ENCODE results near the gene BMERB1. TPM values are rescaled to one million over a fixed set of nuclear protein-coding genes. Genes with fewer than 3 reads are reported as not detected.

Gene BMERB1
- total and polyA plus RNA-seq, 7 donors: 26.6 to 133 (median 41.3) TPM

DNA sequence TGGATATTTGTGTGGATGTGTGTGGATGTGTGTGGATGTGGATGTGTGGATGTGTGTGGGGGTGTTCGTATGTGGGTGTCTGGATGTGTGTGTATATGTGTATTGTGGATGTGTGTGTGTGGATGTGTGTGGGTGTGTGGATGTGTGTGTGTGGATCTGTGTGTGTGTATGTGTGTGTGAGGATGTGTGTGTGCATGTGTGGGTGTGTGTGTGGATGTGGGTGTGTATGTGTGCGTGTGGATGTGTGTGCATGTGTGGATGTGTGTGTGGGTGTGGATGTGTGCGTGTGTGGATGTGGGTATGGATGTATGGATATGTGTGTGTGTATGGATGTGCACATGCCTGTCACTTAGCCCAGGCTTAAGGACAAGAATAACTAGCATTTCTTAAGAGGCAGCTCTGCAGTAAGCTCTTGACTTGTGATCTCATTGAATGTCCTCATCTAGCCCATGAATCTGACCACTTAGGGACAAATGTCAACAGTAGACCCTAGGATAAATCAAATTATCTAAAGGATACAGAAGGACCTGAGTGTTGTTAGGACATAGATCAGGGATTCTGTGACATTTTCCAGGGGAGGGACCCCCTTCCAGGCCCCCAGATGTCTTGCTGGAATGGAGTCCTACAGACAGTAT is 83.5 kb downstream of the BMERB1 start:
- TF ChIP-seq, protein P1, sequence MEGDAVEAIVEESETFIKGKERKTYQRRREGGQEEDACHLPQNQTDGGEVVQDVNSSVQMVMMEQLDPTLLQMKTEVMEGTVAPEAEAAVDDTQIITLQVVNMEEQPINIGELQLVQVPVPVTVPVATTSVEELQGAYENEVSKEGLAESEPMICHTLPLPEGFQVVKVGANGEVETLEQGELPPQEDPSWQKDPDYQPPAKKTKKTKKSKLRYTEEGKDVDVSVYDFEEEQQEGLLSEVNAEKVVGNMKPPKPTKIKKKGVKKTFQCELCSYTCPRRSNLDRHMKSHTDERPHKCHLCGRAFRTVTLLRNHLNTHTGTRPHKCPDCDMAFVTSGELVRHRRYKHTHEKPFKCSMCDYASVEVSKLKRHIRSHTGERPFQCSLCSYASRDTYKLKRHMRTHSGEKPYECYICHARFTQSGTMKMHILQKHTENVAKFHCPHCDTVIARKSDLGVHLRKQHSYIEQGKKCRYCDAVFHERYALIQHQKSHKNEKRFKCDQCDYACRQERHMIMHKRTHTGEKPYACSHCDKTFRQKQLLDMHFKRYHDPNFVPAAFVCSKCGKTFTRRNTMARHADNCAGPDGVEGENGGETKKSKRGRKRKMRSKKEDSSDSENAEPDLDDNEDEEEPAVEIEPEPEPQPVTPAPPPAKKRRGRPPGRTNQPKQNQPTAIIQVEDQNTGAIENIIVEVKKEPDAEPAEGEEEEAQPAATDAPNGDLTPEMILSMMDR (IDR thresholded peaks at IDR 0.05): no peak
- Histone ChIP-seq H3K4me3 (no peak overlapping the region), H3K36me3 (ENCODE audit: insufficient read depth in 1 of 2, low read depth in 1 of 2) (peaks cover 0 to 3% of the 10 kb centered on the region in 2 donors), H3K27me3 (ENCODE audit: insufficient read depth in 3 of 3, low read length in 2 of 3) (no peaks in the 10 kb centered on the region), H3K9me3 (no peaks in the 10 kb centered on the region), H3K27ac (peak overlapping the region; percentile 82), H3K4me1 (peaks cover 24% of the 10 kb centered on the region)
- intact Hi-C loops (cut with DNase I): no loop called here
- no peak for DNase-seq
- peak in 3 of 4 donors; percentile 42 to 49 (median 46) for ATAC-seq
- WGBS, 3 donors: 88 to 94% (median 91%) methylated on average over 3 of the region's 3 CpGs

DNA sequence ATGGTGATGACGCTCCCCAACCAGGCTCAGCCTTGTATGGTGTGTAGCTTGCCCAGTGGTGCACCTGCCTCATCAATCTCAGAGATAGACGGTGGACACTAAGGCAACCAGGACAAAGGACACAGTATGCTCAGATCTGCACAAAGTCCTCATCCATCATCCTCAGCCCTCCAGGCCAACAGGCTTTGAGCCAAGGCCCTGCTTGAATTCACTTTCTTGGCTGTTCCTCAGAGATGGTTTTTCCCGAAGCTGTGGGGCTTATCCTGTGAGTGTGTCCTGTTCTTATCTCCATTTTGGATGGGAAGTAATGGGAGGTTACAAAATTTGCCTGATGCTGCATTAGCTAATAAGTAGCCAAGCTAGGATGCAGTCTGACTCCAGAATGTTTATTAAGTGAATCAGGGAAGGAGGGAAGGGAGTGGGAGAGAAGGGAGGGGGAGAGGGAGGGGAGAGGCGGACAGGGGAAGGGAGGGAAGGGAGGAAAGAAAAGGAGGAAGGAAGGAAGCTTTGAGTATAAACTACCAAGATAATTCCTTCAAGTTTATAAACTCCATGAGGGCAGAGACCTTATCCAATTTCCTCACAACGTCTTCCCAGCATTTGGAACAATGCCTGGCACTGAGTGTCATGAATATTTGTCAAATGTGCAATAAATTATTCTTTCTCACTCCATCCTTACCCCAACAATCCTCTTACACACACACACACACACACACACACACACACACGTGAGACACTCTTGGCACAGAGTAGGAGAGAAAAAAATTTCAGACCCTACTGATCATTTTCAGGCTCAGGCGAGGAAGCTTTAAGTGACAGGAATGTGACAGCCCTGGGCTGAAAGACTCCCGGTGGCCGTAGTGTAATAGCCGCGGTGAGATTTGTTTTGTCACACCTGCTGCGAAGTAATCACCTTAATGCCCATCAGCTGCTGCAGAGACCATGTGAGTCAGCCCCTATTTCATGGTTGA is 84.3 kb downstream of the BMERB1 start:
- 14 to 24% (median 19%) methylated on average over 12 of the region's 12 CpGs for WGBS, 3 donors
- H3K9me3 ChIP-seq: no peaks in the 10 kb centered on the region
- peak overlapping the region; percentile 9 for H3K4me3 ChIP-seq
- H3K27ac ChIP-seq: peak overlapping the region; percentile 82
- TF ChIP-seq, protein P1 (IDR thresholded peaks at IDR 0.05): no peak
- DNase-seq (peak; percentile 80 to 81), ATAC-seq (peak; percentile 83 to 90 (median 84))
- intact Hi-C loops (cut with DNase I): no loop called here
- peaks cover 0 to 3% of the 10 kb centered on the region in 2 donors for H3K36me3 ChIP-seq (ENCODE audit: insufficient read depth in 1 of 2, low read depth in 1 of 2)
- H3K27me3 ChIP-seq (ENCODE audit: insufficient read depth in 3 of 3, low read length in 2 of 3): no peaks in the 10 kb centered on the region
- peaks cover 29% of the 10 kb centered on the region for H3K4me1 ChIP-seq

DNA sequence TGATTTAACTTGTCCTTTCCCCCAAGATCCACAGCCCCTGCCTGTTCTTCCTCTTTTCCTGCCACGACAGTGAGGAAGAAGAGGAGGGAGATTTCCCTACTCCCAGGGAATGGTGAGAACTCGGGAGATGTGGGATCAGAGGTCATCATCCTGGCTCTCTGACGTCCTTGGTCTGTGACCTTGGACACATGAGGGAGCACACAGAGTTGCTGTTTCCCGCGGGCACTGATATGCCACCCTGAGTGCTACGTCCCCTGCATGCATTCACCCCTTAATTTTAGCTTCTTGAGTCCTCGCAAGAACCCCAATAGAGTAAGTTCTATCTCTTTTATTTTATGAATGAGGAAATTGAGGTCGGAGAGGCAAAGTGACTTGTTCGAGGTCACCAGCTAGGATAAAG is 85.4 kb downstream of the BMERB1 start:
- H3K4me3 ChIP-seq: no peak overlapping the region
- H3K4me1 ChIP-seq: peaks cover 38% of the 10 kb centered on the region
- WGBS, 3 donors: 84 to 87% (median 86%) methylated on average over 8 to 9 of the region's 9 CpGs
- ATAC-seq (no peak), DNase-seq (no peak)
- TF ChIP-seq, protein P1 (IDR thresholded peaks at IDR 0.05): no peak
- H3K9me3 ChIP-seq: no peaks in the 10 kb centered on the region
- intact Hi-C loops (cut with DNase I): loop anchor here (2.0 to 5.0 kb wide), 2 partner anchors 88 to 121 kb away; no protein-coding TSS in a partner anchor
- H3K36me3 ChIP-seq (ENCODE audit: insufficient read depth in 1 of 2, low read depth in 1 of 2): peaks cover 0 to 3% of the 10 kb centered on the region in 2 donors
- no peaks in the 10 kb centered on the region for H3K27me3 ChIP-seq (ENCODE audit: insufficient read depth in 3 of 3, low read length in 2 of 3)
- H3K27ac ChIP-seq: peak overlapping the region; percentile 82

DNA sequence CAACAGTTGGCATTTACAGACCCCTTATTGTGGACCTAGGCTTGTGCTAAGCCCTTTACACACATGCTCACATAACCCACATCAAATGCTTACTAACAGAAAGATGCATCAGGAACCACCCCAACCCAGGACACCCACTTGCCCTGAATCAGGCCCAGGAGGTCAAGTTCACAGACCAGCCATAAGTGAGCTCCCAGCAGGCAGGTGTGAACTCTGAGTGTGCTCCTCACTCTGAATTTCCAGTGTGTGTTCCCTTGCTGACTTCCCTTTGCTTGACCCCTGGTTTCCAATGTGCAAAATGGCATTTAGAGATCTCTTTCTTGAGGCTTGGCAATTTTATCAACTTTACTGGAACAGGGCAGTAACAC is 87.0 kb downstream of the BMERB1 start:
- H3K36me3 ChIP-seq (ENCODE audit: insufficient read depth in 1 of 2, low read depth in 1 of 2): no peaks in the 10 kb centered on the region
- peak overlapping the region; percentile 9 for H3K27ac ChIP-seq
- intact Hi-C loops (cut with DNase I): loop anchor here (2.0 to 5.0 kb wide), 2 partner anchors 86 to 119 kb away; no protein-coding TSS in a partner anchor
- peaks cover 39% of the 10 kb centered on the region for H3K4me1 ChIP-seq
- no peaks in the 10 kb centered on the region for H3K27me3 ChIP-seq (ENCODE audit: insufficient read depth in 3 of 3, low read length in 2 of 3)
- ATAC-seq (no peak), DNase-seq (no peak)
- H3K9me3 ChIP-seq: no peaks in the 10 kb centered on the region
- no peak overlapping the region for H3K4me3 ChIP-seq
- TF ChIP-seq, protein P1 (IDR thresholded peaks at IDR 0.05): no peak
